Measurements from ENCODE around the gene COX8A.

GRCh38 chr11:64018310-64018709, 43.9 kb downstream of the COX8A start:
- TF ChIP-seq CTCF (IDR thresholded peaks at IDR 0.05) (no peak), POLR2A (IDR thresholded peaks at IDR 0.05) (no peak)
